Measurements from ENCODE around the gene PTPN11. TPM values are rescaled to one million over a fixed set of nuclear protein-coding genes. Genes with fewer than 3 reads are reported as not detected.

Gene PTPN11
- total RNA-seq, 2 donors from 2014 or later, result 81.5 to 82.3 TPM

DNA sequence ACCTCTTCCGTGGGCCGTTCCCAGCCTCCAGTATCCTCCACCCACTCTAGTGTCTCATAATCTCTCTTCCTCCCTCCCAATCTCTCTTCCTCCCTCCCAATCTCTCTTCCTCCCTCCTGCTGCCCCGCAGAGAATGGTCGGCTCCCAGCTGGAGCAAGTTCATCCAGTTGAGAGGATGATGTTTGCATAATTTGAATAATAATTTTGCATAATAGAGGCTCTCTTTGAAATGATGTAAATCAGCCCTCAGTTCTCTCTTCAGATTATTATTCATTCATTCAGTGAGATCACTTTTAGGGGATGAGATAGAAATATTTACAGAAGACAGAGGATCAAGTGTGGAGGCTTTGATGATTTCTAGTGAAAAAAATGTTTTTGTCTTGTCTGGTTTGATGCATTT is 125.0 kb downstream of the PTPN11 start:
- TF ChIP-seq, protein P1, sequence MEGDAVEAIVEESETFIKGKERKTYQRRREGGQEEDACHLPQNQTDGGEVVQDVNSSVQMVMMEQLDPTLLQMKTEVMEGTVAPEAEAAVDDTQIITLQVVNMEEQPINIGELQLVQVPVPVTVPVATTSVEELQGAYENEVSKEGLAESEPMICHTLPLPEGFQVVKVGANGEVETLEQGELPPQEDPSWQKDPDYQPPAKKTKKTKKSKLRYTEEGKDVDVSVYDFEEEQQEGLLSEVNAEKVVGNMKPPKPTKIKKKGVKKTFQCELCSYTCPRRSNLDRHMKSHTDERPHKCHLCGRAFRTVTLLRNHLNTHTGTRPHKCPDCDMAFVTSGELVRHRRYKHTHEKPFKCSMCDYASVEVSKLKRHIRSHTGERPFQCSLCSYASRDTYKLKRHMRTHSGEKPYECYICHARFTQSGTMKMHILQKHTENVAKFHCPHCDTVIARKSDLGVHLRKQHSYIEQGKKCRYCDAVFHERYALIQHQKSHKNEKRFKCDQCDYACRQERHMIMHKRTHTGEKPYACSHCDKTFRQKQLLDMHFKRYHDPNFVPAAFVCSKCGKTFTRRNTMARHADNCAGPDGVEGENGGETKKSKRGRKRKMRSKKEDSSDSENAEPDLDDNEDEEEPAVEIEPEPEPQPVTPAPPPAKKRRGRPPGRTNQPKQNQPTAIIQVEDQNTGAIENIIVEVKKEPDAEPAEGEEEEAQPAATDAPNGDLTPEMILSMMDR (IDR thresholded peaks at IDR 0.05), result no peak
- Histone ChIP-seq H3K27ac (no peak overlapping the region), H3K27me3 (no peaks in the 10 kb centered on the region), H3K9me3 (no peaks in the 10 kb centered on the region), H3K4me3 (no peak overlapping the region), H3K36me3 (no peaks in the 10 kb centered on the region), H3K4me1 (no peaks in the 10 kb centered on the region), H3K9ac (ENCODE audit: low read depth in 2 of 2, low read length in 2 of 2) (no peak overlapping the region)
- intact Hi-C loops (cut with DNase I), result no loop called here
- DNase-seq, result no peak

DNA sequence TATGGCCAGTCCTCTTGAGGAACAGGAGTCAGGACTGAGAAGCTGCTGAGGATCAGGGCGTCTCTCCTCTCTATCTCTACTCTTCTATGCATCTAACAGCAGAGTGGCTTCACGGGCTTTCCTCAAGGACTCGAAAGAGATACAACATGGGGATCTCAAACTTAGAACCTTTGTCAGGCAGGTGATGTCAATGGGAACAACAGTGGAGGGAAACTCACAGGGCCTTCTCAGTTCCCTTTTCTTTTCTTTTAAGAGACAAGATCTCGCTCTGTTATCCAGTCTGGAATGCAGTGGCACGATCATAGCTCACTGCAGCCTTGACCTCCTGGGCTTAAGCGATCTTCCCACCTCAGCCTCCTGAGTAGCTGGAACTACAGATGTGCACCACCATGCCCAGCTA is 127.6 kb downstream of the PTPN11 start:
- Histone ChIP-seq H3K27ac (no peak overlapping the region), H3K27me3 (no peaks in the 10 kb centered on the region), H3K9ac (ENCODE audit: low read depth in 2 of 2, low read length in 2 of 2) (no peak overlapping the region), H3K4me3 (no peak overlapping the region), H3K36me3 (no peaks in the 10 kb centered on the region), H3K4me1 (no peaks in the 10 kb centered on the region), H3K9me3 (no peaks in the 10 kb centered on the region)
- no peak for DNase-seq
- intact Hi-C loops (cut with DNase I), result no loop called here
- TF ChIP-seq, protein P1 (IDR thresholded peaks at IDR 0.05), result no peak

DNA sequence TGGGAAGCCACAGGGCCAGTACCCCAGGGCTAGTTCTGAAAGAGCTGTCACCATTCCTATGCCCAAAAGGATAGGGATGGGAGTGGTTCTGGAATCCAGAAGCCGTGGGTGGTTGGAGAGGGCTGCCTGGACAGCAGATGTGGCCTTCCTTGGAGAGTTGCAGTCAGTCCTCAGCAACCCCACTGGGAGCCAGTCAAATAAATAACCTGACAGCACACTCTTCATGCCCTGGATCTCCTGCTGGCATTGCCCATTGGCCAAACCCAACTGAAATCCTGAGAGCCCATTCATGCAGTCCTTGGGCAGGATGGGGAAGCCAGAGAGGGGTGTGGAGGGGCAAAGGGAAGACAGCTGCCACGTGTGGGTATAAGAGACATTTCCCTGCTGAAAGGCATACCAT is 128.2 kb downstream of the PTPN11 start:
- TF ChIP-seq, protein P1 (IDR thresholded peaks at IDR 0.05), result no peak

DNA sequence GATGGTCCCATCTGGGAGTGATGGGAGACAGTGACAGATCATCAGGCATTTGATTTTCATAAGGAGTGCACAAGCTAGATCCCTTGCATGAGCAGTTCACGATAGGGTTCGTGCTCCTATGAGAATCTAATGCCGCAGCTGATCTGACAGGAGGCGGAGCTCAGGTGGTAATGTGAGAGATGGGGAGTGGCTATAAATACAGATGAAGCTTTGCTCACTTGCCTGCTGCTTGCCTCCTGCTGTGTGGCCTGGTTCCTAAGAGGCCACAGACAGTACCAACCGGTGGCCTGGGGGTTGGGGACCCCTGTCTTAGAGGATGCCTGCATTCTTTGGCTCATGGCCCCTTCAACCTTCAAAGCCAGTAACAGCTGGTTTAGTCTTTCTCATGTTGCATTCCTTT is 130.3 kb downstream of the PTPN11 start:
- no peak for DNase-seq
- intact Hi-C loops (cut with DNase I), result no loop called here
- Histone ChIP-seq H3K9ac (ENCODE audit: low read depth in 2 of 2, low read length in 2 of 2) (no peak overlapping the region), H3K9me3 (no peaks in the 10 kb centered on the region), H3K4me1 (no peaks in the 10 kb centered on the region), H3K4me3 (no peak overlapping the region), H3K27ac (no peak overlapping the region), H3K36me3 (no peaks in the 10 kb centered on the region), H3K27me3 (no peaks in the 10 kb centered on the region)
- TF ChIP-seq, protein P1 (IDR thresholded peaks at IDR 0.05), result no peak

More for the DNA sequence above, 128.2 kb downstream of the PTPN11 start:
- Histone ChIP-seq H3K4me1 (no peaks in the 10 kb centered on the region), H3K9ac (ENCODE audit: low read depth in 2 of 2, low read length in 2 of 2) (no peak overlapping the region), H3K27ac (no peak overlapping the region), H3K36me3 (no peaks in the 10 kb centered on the region), H3K4me3 (no peak overlapping the region), H3K9me3 (no peaks in the 10 kb centered on the region), H3K27me3 (no peaks in the 10 kb centered on the region)
- DNase-seq, result no peak
- intact Hi-C loops (cut with DNase I), result no loop called here

DNA sequence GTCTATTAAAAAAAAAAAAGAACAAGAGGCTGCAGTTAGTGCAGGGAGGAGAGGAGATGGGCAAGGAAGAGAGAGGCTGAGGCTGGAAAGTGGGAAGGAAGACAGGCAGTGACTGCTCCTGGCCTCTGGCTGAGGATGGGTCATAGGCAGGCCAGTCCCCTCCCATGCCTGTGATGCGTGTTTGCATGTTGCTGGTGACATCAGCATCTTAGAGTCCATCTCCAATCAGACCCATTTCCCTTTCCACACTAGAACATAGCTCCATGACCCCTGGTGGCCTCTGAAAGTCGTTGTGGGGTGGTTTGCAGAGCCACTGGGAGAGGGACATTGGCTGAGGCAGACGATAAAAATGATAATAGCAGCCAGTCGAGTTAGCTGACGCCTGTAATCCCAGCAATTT is 132.9 kb downstream of the PTPN11 start:
- Histone ChIP-seq H3K27me3 (no peaks in the 10 kb centered on the region), H3K9me3 (no peaks in the 10 kb centered on the region)
- intact Hi-C loops (cut with DNase I), result no loop called here

More for the DNA sequence above, 132.9 kb downstream of the PTPN11 start:
- Histone ChIP-seq H3K9ac (ENCODE audit: low read depth in 2 of 2, low read length in 2 of 2) (no peak overlapping the region), H3K4me3 (no peak overlapping the region), H3K36me3 (no peaks in the 10 kb centered on the region), H3K4me1 (no peaks in the 10 kb centered on the region), H3K27ac (no peak overlapping the region)
- DNase-seq, result no peak
- TF ChIP-seq, protein P1 (IDR thresholded peaks at IDR 0.05), result no peak

Measured in colonic mucosa (tissue), 4 donors.